Mucosa of stomach (tissue), 1 donor: ENCODE results near the gene ITSN1.
"Not testable (repeated sequence)": the region's sequence is repeated elsewhere in the genome, so short reads cannot be mapped to it uniquely, and the experiment has no call there.

Experiments
- H3K27me3 ChIP-seq: one replicate; pipeline ENCODE4 v1.7.0; 2013; ENCODE audit warnings: mild to moderate bottlenecking, low read length; ENCODE audit not compliant: control insufficient read depth, insufficient read depth
- H3K36me3 ChIP-seq: one replicate; pipeline ENCODE4 v1.7.0; 2013; ENCODE audit warnings: low read length; ENCODE audit not compliant: control insufficient read depth, insufficient read depth
- H3K4me1 ChIP-seq: one replicate; pipeline ENCODE4 v1.7.0; 2013; ENCODE audit warnings: mild to moderate bottlenecking, low read length; ENCODE audit not compliant: control insufficient read depth, insufficient read depth
- H3K4me3 ChIP-seq: one replicate; pipeline ENCODE4 v1.7.0; 2013; ENCODE audit warnings: low read length
- H3K9ac ChIP-seq: one replicate; pipeline ENCODE4 v1.7.0; 2013; ENCODE audit warnings: mild to moderate bottlenecking, low read length, moderate library complexity
- H3K9me3 ChIP-seq: one replicate; pipeline ENCODE4 v1.7.0; 2013; ENCODE audit warnings: mild to moderate bottlenecking, low read length, moderate library complexity; ENCODE audit not compliant: control insufficient read depth
- donor health status: Pancreatic carcinoma.

Gene ITSN1

DNA sequence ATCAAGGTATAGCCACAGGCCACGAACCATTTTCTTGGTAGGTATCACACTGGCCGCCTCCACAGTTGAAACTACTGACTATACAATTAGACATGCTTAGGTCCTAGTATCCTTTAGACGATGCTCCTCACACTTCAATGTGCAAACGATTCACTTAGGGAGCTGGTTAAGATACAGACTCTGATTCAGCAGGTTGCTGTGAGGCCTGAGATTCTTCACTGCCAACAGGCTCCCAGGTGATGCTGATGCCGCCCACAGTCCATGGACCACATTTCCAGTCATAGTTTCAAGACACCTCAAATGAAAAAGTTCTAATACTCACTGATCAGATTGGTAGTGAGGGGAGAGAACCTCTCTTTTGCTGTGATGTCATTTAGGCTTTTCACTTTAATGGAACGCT, 266.5 kb downstream of the ITSN1 start:
- Histone ChIP-seq H3K27me3 (no peaks in the 10 kb centered on the region), H3K4me1 (peaks cover 4% of the 10 kb centered on the region), H3K9ac (no peak overlapping the region), H3K9me3 (no peaks in the 10 kb centered on the region), H3K4me3 (no peak overlapping the region), H3K36me3 (peaks cover 18% of the 10 kb centered on the region)

DNA sequence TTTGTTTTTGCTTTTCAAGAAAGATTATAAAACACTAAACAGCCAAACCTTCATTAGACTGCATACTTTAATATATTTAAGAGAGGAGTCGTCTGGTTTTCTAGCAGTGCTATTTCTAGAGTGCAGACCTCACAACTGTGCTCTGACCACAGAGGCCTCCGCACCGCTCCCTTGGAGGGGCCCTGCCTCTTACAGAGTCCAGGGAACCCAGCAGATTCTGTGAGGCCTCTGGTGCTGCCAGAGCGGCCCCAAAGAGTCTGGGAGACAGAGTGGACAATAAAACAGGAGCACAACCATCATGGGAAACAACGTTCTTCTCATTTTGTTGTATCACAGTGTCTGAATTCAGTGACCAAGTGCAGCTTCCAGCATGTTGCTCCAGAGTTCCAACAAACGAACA, 267.5 kb downstream of the ITSN1 start:
- H3K9ac ChIP-seq = no peak overlapping the region
- no peak overlapping the region for H3K4me3 ChIP-seq
- no peaks in the 10 kb centered on the region for H3K9me3 ChIP-seq
- H3K27me3 ChIP-seq = no peaks in the 10 kb centered on the region
- peaks cover 10% of the 10 kb centered on the region for H3K36me3 ChIP-seq
- peaks cover 4% of the 10 kb centered on the region for H3K4me1 ChIP-seq

DNA sequence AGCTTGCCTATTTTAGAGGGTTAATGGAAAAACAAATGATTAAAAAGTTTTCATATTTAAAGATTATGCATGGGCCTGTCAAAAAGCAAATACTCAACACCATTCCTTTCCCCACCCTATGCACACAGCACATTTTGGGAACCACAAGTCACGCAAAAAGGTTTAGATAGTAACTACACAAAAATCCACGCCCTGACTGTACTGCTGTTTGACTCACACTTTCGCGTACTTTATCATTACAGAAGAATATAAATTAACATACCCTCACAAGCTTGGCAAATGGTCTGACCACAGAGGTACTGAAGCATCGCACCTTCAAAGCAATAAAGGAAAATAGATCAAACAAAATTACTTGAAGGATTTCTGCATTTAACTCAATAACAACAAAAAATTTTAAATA, 271.9 kb downstream of the ITSN1 start:
- Histone ChIP-seq H3K9me3 (no peaks in the 10 kb centered on the region), H3K9ac (peak overlapping the region; percentile 94), H3K4me3 (no peak overlapping the region), H3K4me1 (peaks cover 4% of the 10 kb centered on the region), H3K36me3 (no peaks in the 10 kb centered on the region), H3K27me3 (no peaks in the 10 kb centered on the region)

DNA sequence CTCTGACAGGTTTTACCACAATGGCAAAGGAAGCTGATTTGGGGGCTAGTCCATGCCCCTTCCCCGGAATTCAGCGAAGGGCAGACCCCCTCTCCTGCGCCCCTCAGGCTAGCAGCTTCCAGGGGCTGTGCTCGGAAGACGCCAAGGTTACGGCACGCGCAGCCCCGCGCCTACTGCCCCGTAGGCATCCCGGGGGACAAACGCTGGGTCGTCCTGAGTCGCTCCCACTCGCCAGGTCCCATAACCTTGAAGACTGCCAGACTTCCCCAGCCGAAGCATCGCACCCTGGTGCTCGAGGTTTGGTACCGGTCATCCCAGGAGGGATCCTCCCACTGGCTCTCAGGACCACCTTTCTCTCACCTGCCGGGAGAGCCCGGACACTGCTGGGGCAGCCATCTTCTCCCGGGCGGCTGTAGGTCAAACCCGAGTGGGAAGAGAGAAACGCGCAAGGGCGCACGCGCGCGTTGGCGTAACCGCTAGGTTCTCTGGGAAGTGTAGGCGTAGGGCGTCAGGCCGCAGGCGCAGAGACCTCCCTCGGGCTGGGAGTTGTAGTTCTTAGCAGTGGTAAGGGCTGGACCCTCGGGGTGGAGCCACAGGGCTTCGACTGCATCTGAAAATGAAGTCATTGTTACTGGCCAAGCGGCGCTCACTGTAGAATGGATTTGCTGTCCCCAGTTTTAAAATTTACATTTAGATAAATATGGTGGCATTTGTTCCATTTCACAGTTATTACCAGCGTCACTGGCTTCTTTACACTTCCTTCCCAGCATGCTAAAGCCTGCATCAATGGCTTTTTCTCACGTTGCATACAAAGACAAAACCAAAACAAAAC, 273.3 kb downstream of the ITSN1 start, which contains the start of gene ATP5PO:
Gene ATP5PO (minus strand): TSS at position 437 of the 832 bp plus-strand sequence. CDS start 41 bp downstream, at position 396.
- no peaks in the 10 kb centered on the region for H3K9me3 ChIP-seq
- peak within 1 kb of the TSS; percentile 94 for H3K9ac ChIP-seq
- peak within 1 kb of the TSS; percentile 96 for H3K4me3 ChIP-seq
- H3K36me3 ChIP-seq = no peaks in the 10 kb centered on the region
- peaks cover 4% of the 10 kb centered on the region for H3K4me1 ChIP-seq
- H3K27me3 ChIP-seq = no peaks in the 10 kb centered on the region

DNA sequence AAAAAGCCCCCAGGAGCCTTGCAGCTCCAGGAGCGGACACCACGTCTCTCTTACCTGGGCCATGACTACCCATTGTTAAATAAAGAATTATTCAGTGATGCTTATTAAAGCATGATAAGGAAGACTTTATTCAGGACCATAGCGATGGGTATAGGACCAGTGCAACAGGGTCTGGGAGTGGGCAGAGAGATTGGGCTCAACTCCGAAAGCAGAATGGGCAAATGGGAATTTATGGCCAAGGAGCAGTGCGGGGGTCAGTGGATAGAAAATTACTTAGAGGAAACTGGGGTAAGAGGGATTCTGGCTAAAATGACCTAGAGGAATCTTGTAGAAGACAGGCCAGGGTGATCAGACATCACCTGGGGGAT, 273.9 kb downstream of the ITSN1 start:
- peak overlapping the region; percentile 94 for H3K9ac ChIP-seq

DNA sequence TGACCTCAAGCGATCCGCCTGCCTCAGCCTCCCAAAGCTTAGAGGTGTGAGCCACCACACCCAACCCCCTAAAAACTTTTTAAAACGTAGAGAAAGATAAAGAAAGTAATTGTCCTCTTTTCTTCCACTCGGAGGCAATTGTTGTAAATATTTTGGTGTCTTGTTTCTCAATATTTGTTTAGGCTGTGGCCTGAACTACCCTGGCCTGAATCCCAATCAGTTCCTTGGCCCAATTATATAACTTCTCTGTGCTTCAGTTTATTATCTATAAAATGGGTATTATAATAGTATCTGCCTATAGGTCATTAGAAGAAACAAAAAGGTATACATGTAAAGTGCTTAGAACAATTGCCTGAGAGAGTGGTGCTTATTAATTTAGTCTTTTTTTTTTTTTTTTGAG, 275.1 kb downstream of the ITSN1 start:
- no peaks in the 10 kb centered on the region for H3K9me3 ChIP-seq
- no peaks in the 10 kb centered on the region for H3K36me3 ChIP-seq
- H3K27me3 ChIP-seq = no peaks in the 10 kb centered on the region
- no peak overlapping the region for H3K9ac ChIP-seq
- no peak overlapping the region for H3K4me3 ChIP-seq
- peaks cover 4% of the 10 kb centered on the region for H3K4me1 ChIP-seq

More for the DNA sequence above, 273.9 kb downstream of the ITSN1 start:
- Histone ChIP-seq H3K36me3 (no peaks in the 10 kb centered on the region), H3K4me1 (peaks cover 4% of the 10 kb centered on the region), H3K9me3 (no peaks in the 10 kb centered on the region), H3K27me3 (no peaks in the 10 kb centered on the region), H3K4me3 (peak overlapping the region; percentile 96)

DNA sequence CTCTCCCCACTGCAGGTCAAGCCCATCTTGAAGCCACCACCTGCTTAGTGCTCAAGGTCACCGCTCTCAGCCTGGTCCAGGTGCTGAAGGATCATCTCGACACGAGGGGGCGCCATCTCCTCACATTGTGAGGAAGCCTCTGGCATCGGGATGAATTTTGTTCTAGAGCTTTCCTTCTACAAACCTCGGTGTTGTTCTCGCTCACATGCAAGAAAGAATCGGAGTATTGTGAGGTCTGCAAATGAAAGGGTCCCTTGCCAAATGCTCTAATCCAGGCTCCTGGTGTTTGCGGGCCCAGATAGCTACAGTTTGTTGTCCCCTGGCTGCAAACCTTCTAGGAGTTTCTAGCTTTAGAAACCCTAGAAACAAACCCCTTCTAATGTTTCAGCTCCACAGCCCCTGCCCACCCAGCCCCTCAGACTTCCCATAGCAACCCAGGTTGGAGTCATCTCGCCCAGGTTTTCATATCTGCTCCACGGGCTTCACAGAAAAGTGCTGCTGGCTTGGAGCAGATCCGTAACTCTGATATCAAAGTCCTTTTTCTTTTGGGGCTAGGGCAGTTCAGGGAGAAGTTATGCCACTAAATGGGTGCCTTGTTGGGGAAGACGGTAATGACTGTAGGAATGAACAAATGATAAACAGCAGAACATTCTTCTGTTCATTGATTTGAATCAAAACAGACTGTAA, 281.9 kb downstream of the ITSN1 start:
- no peaks in the 10 kb centered on the region for H3K27me3 ChIP-seq
- H3K4me1 ChIP-seq = no peaks in the 10 kb centered on the region
- no peak overlapping the region for H3K4me3 ChIP-seq
- H3K36me3 ChIP-seq = no peaks in the 10 kb centered on the region
- H3K9me3 ChIP-seq = no peaks in the 10 kb centered on the region
- H3K9ac ChIP-seq = no peak overlapping the region

DNA sequence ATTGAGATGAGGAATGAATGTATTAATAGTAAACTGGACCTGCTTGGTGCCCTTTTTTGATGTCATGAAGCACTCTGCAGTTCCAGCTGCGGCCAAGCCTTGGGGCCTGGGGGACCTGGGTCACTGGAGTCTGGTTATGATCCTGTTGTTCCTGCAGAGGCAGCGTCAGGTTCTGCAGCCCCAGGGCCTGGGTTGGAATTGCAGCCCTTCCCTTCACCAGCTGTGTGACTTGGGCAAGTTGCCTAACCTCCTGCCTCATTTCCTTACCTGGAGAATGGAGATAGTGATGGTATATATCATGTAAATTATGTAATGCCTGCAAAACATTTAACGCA, 282.4 kb downstream of the ITSN1 start:
- Histone ChIP-seq H3K4me1 (no peaks in the 10 kb centered on the region), H3K27me3 (no peaks in the 10 kb centered on the region), H3K36me3 (no peaks in the 10 kb centered on the region), H3K9me3 (no peaks in the 10 kb centered on the region), H3K9ac (no peak overlapping the region), H3K4me3 (no peak overlapping the region)

DNA sequence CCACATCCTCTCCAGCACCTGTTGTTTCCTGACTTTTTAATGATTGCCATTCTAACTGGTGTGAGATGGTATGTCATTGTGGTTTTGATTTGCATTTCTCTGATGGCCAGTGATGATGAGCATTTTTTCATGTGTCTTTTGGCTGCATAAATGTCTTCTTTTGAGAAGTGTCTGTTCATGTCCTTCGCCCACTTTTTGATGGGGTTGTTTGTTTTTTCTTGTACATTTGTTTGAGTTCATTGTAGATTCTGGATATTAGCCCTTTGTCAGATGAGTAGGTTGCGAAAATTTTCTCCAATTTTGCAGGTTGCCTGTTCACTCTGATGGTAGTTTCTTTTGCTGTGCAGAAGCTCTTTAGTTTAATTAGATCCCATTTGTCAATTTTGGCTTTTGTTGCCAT, 283.9 kb downstream of the ITSN1 start:
- H3K4me1 ChIP-seq, H3K9me3 ChIP-seq, H3K27me3 ChIP-seq, H3K9ac ChIP-seq, H3K36me3 ChIP-seq, H3K4me3 ChIP-seq: not testable (repeated sequence)

DNA sequence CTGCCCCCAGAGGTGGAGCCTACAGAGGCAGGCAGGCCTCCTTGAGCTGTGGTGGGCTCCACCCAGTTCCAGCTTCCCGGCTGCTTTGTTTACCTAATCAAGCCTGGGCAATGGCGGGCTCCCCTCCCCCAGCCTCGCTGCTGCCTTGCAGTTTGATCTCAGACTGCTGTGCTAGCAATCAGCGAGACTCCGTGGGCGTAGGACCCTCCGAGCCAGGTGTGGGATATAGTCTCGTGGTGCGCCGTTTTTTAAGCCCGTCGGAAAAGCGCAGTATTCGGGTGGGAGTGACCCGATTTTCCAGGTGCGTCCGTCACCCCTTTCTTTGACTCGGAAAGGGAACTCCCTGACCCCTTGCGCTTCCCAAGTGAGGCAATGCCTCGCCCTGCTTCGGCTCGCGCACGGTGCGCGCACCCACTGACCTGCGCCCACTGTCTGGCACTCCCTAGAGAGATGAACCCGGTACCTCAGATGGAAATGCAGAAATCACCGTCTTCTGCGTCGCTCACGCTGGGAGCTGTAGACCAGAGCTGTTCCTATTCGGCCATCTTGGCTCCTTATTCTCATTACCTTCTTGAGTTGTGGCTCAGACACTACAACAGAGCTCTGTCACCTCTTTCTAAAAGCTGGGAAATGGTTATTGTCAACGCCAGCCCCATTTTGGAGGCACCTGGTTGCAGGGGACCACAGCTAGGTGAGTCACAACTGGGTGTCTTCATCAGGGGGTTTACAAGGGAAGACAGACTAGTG, 288.9 kb downstream of the ITSN1 start:
- H3K4me3 ChIP-seq, H3K36me3 ChIP-seq, H3K27me3 ChIP-seq, H3K4me1 ChIP-seq, H3K9me3 ChIP-seq: not testable (repeated sequence)
- H3K9ac ChIP-seq = peak overlapping the region; percentile 75

DNA sequence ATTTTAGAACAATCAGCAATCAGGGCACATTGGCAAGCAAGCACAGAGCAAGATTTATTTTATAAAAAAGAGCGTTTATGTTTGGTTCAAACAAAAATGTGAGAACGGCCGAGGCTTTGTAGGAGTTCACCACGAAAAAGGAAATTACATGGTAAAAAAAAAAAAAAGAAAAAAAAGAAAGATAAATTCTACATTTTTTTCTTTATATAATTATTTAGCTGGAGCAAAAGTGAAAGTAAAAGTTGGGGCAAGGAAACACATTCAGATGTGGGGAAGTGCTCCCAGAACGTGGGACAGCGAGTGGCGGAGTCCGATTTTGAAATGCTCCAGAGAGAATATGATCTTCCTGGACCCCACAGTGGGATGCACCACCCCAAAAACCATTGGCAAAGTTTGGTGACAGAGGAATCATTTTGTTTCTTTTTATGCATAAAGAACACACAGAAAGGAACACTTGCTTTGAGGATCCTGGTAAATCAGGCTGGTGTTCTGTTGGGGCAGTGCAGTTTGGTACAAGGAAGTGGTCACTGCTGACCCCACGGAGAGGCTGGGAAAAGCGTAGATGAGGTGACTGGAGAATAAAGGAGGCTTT, 289.6 kb downstream of the ITSN1 start:
- no peaks in the 10 kb centered on the region for H3K36me3 ChIP-seq
- H3K4me1 ChIP-seq = peaks cover 6% of the 10 kb centered on the region
- H3K9ac ChIP-seq = peak overlapping the region; percentile 75
- H3K4me3 ChIP-seq = peak overlapping the region; percentile 54
- H3K9me3 ChIP-seq = no peaks in the 10 kb centered on the region
- no peaks in the 10 kb centered on the region for H3K27me3 ChIP-seq

DNA sequence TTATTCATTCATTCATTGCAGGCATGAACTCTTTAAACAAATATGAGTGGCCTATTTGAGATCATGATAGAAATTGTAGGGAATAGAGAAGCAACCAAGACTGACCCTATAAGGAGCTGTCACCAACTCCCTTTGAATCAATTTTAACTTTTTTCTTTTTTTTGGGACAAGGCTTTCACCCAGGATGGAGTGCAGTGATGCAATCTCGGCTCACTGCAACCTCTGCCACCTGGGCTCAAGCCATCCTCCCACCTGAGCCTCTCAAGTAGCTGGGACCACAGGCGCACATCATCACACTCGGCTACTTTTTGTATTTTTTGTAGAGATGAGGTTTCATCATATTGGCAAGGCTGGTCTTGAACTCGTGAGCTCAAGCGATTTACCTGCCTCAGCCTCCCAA, 290.4 kb downstream of the ITSN1 start:
- no peaks in the 10 kb centered on the region for H3K9me3 ChIP-seq
- H3K9ac ChIP-seq = peak overlapping the region; percentile 75
- peak overlapping the region; percentile 54 for H3K4me3 ChIP-seq
- H3K27me3 ChIP-seq = no peaks in the 10 kb centered on the region
- no peaks in the 10 kb centered on the region for H3K36me3 ChIP-seq
- peaks cover 6% of the 10 kb centered on the region for H3K4me1 ChIP-seq
